ENCODE measurements around the gene TMEM25. TPM values are rescaled to one million over a fixed set of nuclear protein-coding genes. Genes with fewer than 3 reads are reported as not detected.
A peak's percentile ranks its signal among the peaks of the same experiment; 100 is the strongest.

Gene TMEM25
- total and polyA plus RNA-seq, 10 donors: 5.2 to 23.8 (median 10.3) TPM

DNA sequence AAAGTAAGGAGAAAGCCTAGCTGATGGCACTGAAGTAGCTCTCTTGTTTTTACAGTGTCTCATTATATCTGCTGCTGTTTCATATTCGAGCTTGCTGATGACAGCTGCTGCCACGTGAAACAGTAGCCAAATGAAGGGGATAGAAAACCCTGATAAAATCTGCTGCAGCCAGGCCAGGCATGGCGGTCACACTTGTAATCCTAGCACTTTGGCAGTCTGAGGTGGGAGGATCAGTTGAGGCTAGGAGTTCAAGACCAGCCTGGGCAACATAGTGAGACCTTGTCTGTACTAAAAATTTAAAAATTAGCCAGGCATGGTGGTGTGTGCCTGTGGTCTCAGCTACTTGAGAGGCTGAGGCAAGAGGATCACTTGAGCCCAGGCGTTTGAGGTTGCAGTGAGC, 21.3 kb downstream of the TMEM25 start:
- no peak for DNase-seq

DNA sequence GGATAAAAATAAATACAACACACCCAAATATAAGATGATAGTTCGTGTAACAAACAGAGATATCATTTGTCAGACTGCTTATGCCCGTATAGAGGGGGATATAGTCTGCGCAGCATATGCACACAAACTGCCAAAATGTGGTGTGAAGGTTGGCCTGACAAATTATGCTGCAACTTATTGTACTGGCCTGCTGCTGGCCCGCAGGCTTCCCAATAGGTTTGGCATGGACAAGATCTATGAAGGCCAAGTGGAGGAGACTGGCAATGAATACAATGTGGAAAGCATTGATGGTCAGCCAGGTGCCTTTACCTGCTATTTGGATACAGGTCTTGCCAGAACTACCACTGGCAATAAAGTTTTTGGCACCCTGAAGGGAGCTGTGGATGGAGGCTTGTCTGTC, 29.8 kb downstream of the TMEM25 start:
- TF ChIP-seq POLR2AphosphoS5 (IDR thresholded peaks at IDR 0.05): no peak
- no peak for TF ChIP-seq POLR2A (IDR thresholded peaks at IDR 0.05)
- TF ChIP-seq, protein P1, sequence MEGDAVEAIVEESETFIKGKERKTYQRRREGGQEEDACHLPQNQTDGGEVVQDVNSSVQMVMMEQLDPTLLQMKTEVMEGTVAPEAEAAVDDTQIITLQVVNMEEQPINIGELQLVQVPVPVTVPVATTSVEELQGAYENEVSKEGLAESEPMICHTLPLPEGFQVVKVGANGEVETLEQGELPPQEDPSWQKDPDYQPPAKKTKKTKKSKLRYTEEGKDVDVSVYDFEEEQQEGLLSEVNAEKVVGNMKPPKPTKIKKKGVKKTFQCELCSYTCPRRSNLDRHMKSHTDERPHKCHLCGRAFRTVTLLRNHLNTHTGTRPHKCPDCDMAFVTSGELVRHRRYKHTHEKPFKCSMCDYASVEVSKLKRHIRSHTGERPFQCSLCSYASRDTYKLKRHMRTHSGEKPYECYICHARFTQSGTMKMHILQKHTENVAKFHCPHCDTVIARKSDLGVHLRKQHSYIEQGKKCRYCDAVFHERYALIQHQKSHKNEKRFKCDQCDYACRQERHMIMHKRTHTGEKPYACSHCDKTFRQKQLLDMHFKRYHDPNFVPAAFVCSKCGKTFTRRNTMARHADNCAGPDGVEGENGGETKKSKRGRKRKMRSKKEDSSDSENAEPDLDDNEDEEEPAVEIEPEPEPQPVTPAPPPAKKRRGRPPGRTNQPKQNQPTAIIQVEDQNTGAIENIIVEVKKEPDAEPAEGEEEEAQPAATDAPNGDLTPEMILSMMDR (IDR thresholded peaks at IDR 0.05 in 8 of 11, conservative IDR thresholded peaks at IDR 0.05 in 3 of 11): no peak
- H3K4me3 ChIP-seq: no peak overlapping the region
- intact Hi-C loops (cut with DNase I; ENCODE audit: low total_unique reads): no loop called here
- H3K27ac ChIP-seq: no peak overlapping the region
- 87 to 98% (median 96%) methylated on average over 4 of the region's 4 CpGs for WGBS, 5 donors
- peaks cover 0 to 18% (median 11%) of the 10 kb centered on the region in 6 donors for H3K4me1 ChIP-seq
- H3K27me3 ChIP-seq (replicated peaks in 1 of 7): no peaks in the 10 kb centered on the region
- H3K9me3 ChIP-seq: no peaks in the 10 kb centered on the region
- DNase-seq: no peak
- peaks cover 0 to 65% (median 35%) of the 10 kb centered on the region in 6 donors for H3K36me3 ChIP-seq

More for the DNA sequence above, 21.3 kb downstream of the TMEM25 start:
- Histone ChIP-seq H3K4me1 (no peaks in the 10 kb centered on the region), H3K36me3 (peaks cover 0 to 95% (median 60%) of the 10 kb centered on the region in 6 donors), H3K27ac (no peak overlapping the region), H3K4me3 (no peak overlapping the region), H3K9me3 (no peaks in the 10 kb centered on the region), H3K27me3 (replicated peaks in 1 of 7) (no peaks in the 10 kb centered on the region)
- TF ChIP-seq, protein P1 (IDR thresholded peaks at IDR 0.05 in 8 of 11, conservative IDR thresholded peaks at IDR 0.05 in 3 of 11): no peak
- 91 to 99% (median 93%) methylated on average over 4 of the region's 4 CpGs for whole genome bisulfite sequencing, 5 donors
- intact Hi-C loops (cut with DNase I; ENCODE audit: low total_unique reads): no loop called here

DNA sequence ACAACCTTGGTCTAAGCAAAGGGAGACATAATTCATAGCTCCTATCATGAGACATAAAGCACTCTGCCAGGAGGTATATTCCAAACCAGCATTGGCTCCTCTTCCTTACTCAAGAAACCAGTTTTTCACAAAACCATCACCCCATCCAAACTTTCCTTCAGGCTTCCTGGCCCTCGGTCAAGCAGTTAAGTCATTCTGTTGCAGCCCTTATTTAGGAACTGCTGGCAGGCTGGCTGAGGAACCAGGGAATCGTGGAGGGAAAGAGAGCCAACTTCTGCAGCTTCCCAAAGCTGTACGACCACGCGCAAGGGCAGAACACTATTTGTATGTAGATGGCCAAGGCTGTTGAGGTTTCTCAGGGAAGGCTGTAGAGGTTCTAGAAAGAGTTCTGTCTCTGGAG, 34.1 kb downstream of the TMEM25 start:
- intact Hi-C loops (cut with DNase I; ENCODE audit: low total_unique reads): no loop called here
- Histone ChIP-seq H3K36me3 (peaks cover 0 to 22% (median under 1%) of the 10 kb centered on the region in 6 donors), H3K9me3 (no peaks in the 10 kb centered on the region), H3K27me3 (replicated peaks in 1 of 7) (no peaks in the 10 kb centered on the region), H3K27ac (peak overlapping the region in 2 of 8 donors; percentile 74 to 78), H3K4me3 (peak overlapping the region in 6 of 8 donors; percentile 5 to 81 (median 54)), H3K4me1 (peaks cover 0 to 26% (median 15%) of the 10 kb centered on the region in 6 donors)
- no peak for DNase-seq
- 61 to 65% (median 64%) methylated on average over 5 of the region's 5 CpGs for WGBS, 5 donors
- TF ChIP-seq, protein P1 (IDR thresholded peaks at IDR 0.05 in 8 of 11, conservative IDR thresholded peaks at IDR 0.05 in 3 of 11): no peak
- TF ChIP-seq POLR2AphosphoS5 (IDR thresholded peaks at IDR 0.05) (no peak), POLR2A (IDR thresholded peaks at IDR 0.05) (no peak)

DNA sequence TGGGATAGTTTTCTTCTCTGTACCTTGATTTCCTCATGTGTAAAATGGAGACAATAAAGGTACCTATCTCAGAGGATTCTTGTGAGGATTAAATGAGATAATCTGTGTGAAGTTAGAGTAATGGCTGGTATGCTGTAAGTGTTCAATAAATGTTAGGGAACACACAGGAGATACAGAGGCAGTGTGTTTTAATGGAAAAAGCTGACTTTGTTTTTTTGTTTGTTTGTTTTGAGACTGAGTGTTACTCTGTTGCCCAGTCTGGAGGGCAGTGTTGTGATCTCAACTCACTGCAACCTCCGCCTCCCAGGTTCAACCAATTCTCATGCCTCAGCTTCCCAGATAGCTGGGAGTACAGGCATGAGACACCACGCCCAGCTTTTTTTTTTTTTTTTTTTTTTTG, 38.7 kb downstream of the TMEM25 start:
- H3K9me3 ChIP-seq: no peaks in the 10 kb centered on the region
- H3K36me3 ChIP-seq: peaks cover 0 to 1% (median 0%) of the 10 kb centered on the region in 6 donors
- 68 to 98% (median 87%) methylated on average over 2 of the region's 2 CpGs for WGBS, 5 donors
- no peak overlapping the region for H3K27ac ChIP-seq
- peaks cover 13 to 49% (median 37%) of the 10 kb centered on the region in 6 donors for H3K4me1 ChIP-seq
- no peaks in the 10 kb centered on the region for H3K27me3 ChIP-seq (replicated peaks in 1 of 7)
- intact Hi-C loops (cut with DNase I; ENCODE audit: low total_unique reads): no loop called here
- no peak overlapping the region for H3K4me3 ChIP-seq
- DNase-seq: no peak
- no peak for TF ChIP-seq POLR2A (IDR thresholded peaks at IDR 0.05)
- TF ChIP-seq POLR2AphosphoS5 (IDR thresholded peaks at IDR 0.05): no peak
- TF ChIP-seq, protein P1 (IDR thresholded peaks at IDR 0.05 in 8 of 11, conservative IDR thresholded peaks at IDR 0.05 in 3 of 11): no peak

Data from spleen (tissue), 11 donors.